Spleen (tissue), 7 donors: Measurements from ENCODE around the gene EFCAB9.

Experiments
- POLR2A ChIP-seq, 3 donors: fragments of 450-650 bp; IDR thresholded peaks; one replicate each; pipeline ENCODE4 v1.5.1; 2017; ENCODE audit warnings: antibody characterized with exemption in 3 of 3, mild to moderate bottlenecking in 1 of 3
- POLR2AphosphoS5 ChIP-seq, 3 donors: sonication (generic); formaldehyde crosslinking; IDR thresholded peaks; one replicate each; pipeline ENCODE4 v1.5.1; 2017; ENCODE audit warnings: antibody characterized with exemption in 3 of 3
- TF ChIP-seq, protein P1 (sequence below), 11 experiments: fragments of 200-600 bp in 7 of 11; fragments of 450-650 bp in 4 of 11; sonication (generic) in 4 of 11; IDR thresholded peaks in 8 of 11; conservative IDR thresholded peaks in 3 of 11; 1 replicate in 7 of 11; 2 replicates in 4 of 11; pipeline versions ENCODE4 v1.4.0 to v1.8.0; 2016 to 2021; ENCODE audit warnings: antibody characterized with exemption in 11 of 11, inconsistent platforms in 4 of 11, mild to moderate bottlenecking in 1 of 11
- donor health status: DM: no; HTN: no; CAD: no; lungs with moderate emphysema.
- donor health status: DM: no; HTN: no; CAD: no.
- donor health status: DM: no; HTN: no; CAD: no.

DNA sequence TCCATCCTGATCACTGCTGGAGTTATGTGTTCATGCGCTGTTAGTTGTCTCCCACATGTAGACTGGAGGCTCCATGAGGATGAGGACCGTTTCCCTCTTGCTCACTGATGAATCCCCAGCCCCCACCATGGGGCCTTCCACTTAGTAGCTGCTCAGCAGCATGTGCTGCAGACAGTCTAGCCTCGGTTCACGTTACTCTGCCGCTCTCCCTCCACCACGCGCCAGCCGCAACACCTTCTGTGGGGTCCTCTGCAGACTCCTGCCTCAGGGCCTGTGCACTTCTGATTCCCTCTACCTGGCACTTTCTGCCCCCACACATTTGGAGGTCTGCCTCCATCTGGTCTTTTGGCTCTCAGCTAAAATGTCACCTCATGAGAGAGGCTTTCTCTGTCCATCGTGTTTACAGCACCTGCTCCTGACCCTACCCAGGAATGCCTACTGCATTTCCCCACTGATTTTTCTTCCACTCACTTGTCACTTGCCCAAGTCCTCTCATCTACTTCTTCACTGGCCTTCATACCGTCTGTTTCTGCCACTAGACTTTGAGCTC, 42.2 kb upstream of the EFCAB9 start:
- TF ChIP-seq, protein P1, sequence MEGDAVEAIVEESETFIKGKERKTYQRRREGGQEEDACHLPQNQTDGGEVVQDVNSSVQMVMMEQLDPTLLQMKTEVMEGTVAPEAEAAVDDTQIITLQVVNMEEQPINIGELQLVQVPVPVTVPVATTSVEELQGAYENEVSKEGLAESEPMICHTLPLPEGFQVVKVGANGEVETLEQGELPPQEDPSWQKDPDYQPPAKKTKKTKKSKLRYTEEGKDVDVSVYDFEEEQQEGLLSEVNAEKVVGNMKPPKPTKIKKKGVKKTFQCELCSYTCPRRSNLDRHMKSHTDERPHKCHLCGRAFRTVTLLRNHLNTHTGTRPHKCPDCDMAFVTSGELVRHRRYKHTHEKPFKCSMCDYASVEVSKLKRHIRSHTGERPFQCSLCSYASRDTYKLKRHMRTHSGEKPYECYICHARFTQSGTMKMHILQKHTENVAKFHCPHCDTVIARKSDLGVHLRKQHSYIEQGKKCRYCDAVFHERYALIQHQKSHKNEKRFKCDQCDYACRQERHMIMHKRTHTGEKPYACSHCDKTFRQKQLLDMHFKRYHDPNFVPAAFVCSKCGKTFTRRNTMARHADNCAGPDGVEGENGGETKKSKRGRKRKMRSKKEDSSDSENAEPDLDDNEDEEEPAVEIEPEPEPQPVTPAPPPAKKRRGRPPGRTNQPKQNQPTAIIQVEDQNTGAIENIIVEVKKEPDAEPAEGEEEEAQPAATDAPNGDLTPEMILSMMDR (IDR thresholded peaks at IDR 0.05 in 8 of 11, conservative IDR thresholded peaks at IDR 0.05 in 3 of 11): no peak
- TF ChIP-seq POLR2A (IDR thresholded peaks at IDR 0.05) (no peak), POLR2AphosphoS5 (IDR thresholded peaks at IDR 0.05) (peak in 1 of 3 donors; percentile 22)
